Activated CD4-positive, alpha-beta T cell treated with anti-CD3 and anti-CD28 coated beads for 1 hour (primary cell): ENCODE data around the gene STRIP2.
"Not testable (repeated sequence)": the region's sequence is repeated elsewhere in the genome, so short reads cannot be mapped to it uniquely, and the experiment has no call there.

Source experiments
- DNase-seq: peaks from one replicate; pipeline ENCODE4 v3.0.0-alpha.2; 2020

Gene STRIP2

GRCh38 chr7:129498021-129498420 is 63.8 kb downstream of the STRIP2 start:
- no peak for DNase-seq

DNA sequence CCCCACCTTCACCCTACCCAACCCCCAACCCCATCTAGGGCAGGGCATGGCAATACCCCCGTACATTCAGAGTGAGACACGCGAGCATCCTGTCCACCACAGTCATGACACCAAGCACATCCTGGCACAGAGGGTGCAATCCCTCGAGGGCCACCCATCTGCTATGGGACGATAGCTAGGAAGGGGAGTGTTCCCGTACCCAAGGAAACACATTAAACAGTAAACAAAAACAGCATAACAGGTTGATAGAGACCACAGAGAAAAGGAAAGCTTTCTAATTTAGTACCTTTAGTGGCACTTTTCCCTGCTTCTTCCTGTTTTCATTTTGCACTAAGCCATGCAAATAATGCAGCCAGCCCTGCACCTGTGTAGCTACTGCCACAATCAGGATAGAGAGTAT is 65.8 kb downstream of the STRIP2 start:
- DNase-seq: no peak

GRCh38 chr7:129501760-129502707 is 67.8 kb downstream of the STRIP2 start, which contains the start of gene SMKR1:
Gene SMKR1 (plus strand): TSS chr7:129502531. CDS start chr7:129502825, 294 bp downstream.
- DNase-seq: peak; percentile 93

DNA sequence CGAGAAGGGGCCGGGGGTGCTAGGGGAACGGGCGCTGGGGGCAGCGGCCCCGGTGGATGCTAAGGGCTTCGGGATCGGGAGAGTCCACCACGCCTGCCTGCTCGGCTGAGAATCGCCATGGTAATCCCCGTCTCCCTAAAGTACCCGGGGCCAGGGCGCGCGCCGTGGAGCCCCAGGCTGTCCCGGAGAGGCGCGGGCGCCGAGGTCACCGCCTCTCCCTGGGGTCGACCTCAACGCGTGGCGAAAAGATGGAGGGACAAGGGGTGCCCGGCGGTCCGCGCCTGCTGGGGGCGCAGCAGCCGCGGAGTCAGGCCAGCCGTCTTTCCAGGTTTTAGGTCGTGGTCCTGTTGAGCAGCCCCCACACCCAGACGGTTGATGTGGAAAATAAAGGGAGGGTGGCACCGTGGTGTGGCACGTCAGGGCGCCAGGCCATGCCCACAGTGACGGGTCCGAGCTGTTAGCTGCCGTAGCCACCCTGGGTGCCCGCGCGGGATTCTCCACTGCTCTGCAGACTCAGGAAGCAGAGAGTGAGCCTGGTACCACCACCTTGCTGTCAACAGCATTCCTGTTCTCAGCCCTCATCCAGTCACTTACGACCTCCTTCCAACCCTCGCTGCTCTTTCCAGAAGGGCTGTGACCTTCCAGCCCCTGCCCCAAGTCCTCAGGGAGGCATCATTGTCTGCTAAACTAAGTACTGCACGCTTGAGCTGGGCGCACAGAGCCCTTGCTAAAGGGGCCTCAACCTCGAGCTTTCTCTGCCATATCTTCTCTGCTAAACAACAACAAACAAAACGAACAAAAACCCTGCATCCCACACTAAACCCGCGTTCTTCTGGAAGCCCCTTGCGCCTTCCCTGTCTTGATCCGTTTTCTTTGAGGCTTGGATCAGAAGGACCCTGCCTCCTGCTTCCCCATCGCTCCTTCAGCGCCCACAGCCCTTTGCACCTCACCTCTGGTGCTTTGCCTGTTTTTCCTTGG is 68.8 kb downstream of the STRIP2 start:
- DNase-seq: no peak

- DNase-seq: no peak
These were observed 69.5 kb downstream of the STRIP2 start for GRCh38 chr7:129503725-129504124.

GRCh38 chr7:129512192-129512591 is 78.0 kb downstream of the STRIP2 start:
- DNase-seq: no peak

DNA sequence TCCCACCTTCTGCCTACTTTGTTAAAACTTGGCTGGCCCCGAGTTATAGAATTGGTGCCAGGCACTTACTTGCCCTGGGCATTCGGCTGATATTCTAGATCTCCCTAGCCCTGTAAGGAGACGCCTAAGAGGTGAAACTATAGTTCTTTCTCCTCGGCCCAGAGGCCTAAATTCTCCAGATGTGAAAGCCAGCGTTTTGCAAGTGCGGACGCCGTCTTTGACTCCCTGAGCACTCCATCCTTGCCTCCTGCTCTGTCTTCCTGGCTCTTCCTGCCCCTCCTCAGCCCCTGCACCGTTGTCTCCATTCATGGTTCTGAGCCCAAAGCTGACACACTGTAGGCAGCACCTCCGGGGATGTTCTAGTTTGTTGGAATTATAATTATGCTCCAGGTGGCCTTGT is 79.3 kb downstream of the STRIP2 start:
- DNase-seq: no peak

DNA sequence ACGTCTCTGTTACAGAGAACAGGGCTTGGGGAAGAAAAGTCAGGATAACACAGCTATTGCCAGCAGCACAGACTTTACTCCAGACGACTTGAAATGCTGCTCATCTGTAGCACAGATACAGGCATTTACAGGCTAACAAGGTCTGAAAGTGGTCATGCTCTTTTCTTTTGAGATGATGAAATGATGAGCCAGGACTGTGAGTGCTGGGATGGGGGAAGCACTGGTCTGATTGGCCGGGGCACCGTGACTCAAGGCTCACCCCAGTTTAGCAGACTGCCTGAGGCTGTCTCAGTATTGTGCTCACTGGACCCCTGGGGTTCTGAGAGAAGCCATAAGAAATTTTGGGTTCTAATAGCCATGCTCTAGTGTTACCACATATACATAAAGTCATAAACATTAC is 80.5 kb downstream of the STRIP2 start:
- no peak for DNase-seq

GRCh38 chr7:129515381-129515780 is 81.1 kb downstream of the STRIP2 start:
- no peak for DNase-seq

- DNase-seq: no peak
These were observed 83.7 kb downstream of the STRIP2 start for GRCh38 chr7:129517931-129518330.

DNA sequence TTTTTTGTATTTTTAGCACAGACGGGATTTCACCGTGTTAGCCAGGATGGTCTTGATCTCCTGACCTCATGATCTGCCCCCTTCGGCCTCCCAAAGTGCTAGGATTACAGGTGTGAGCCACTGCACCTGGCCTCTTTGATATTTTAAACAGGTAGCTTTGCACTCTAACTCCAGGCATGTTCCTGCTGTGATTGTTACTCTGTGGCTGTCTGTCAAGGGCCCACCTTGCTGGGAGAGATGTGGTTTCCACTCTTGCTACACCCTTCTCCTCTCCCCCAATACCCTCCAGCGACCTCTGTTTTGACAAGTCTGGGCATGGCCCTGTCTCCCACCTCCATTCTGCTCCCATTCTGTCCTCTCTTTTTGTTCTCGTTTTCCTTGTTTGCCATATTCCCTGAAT is 85.2 kb downstream of the STRIP2 start:
- DNase-seq: no peak

- no peak for DNase-seq
These were observed 88.1 kb downstream of the STRIP2 start for GRCh38 chr7:129522088-129522970.

- no peak for DNase-seq
These were observed 88.7 kb downstream of the STRIP2 start for GRCh38 chr7:129522971-129523340.

- no peak for DNase-seq
These were observed 89.7 kb downstream of the STRIP2 start for GRCh38 chr7:129523924-129524323.

GRCh38 chr7:129524405-129524804 is 90.2 kb downstream of the STRIP2 start:
- DNase-seq: not testable (repeated sequence)

GRCh38 chr7:129525225-129525862 is 91.1 kb downstream of the STRIP2 start:
- no peak for DNase-seq

DNA sequence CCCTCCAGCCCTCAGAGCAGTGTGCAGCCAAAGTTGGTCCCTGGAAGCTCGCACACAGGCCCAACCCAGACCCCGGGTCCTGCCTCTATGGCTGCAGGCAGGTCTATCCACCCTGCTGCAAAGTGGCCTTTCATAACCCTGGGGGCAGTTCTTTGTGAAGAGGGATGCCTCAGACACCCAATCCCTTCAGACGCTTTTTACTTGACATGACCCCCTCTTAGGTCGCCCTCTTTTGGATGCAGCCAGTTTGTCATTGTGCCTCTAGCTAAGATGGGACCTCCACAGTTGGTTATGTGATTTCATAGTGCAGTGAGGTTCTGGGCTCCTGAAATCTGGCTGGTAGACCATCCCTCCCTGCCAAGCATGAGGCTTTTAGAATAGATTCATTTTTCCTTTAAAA is 95.4 kb downstream of the STRIP2 start:
- no peak for DNase-seq

DNA sequence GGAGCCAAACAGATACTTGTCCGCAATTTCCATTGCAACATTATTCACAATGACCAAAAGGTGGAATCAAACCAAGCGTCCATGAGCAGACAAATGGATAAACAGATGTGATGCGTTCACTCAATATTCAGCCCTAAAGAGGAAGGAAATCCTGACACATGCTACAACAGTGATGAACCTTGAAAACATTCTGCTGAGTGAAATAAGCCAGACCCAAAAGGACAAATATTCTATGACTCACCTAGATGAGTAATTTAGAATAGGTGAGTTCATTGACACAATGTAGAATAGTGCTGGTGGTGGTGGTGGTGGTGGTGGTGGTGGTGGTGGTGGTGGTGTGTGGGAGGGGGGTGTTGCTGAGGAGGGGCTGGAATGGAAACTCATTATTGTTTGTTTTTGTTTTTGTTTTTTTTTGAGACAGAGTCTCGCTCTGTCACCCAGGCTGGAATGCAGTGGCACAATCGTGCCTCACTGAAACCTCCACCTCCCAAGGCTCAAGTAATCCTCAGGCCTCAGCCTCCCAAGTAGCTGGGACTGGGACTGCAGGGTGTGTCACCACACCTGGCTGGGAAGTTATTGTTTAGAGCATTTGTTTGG is 96.7 kb downstream of the STRIP2 start:
- no peak for DNase-seq

GRCh38 chr7:129531721-129532120 is 97.5 kb downstream of the STRIP2 start:
- no peak for DNase-seq

GRCh38 chr7:129532375-129532774 is 98.1 kb downstream of the STRIP2 start:
- no peak for DNase-seq

GRCh38 chr7:129534558-129535274 is 100.5 kb downstream of the STRIP2 start:
- DNase-seq: not testable (repeated sequence)
